Measurements from ENCODE around the gene SLC2A9.

SLC2A9 gene

DNA sequence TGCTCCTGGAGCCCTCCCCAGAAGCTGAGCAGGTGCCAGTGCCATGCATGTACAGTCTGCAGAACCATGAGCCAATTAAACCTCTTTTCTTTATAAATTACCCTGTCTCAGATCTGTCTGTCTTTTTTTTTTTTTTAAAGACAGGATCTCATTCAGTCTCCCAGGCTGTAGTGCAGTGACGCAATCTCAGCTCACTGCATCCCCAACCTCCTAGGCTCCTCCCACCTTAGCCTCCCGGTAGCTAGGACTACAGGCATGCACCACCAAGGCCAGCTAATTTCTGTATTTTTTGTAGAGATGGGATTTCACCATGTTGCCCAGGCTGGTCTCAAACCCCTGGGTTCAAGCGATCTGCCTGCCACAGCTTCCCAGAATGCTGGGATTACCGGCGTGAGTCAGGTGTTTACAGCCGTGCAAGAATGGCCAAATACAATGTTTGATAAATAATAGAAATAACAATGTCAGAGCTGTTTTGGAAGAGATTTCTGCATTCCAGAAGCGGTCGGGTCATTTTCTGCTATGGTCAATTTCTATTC lies 68.8 kb downstream of the SLC2A9 start:
- no peak for DNase-seq

DNA sequence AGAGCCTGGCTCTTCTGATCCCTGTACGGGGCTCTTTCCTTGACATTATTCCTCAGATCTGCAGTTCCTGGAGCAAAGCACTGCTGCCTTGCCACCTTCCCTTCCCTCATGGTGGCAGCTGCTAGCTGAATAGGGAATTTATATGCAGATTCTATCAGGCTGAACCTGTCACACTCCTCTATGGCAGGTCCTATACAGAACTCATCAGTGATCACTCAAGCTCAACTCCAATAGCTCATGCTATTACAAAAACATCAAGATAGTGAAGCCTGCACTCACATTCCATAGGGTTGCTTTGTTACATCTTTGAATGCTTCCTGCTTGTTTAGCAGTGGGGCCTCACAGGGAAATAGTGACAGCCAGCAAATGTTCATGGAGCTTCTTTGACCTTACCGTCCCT lies 71.7 kb downstream of the SLC2A9 start:
- no peak for DNase-seq

DNA sequence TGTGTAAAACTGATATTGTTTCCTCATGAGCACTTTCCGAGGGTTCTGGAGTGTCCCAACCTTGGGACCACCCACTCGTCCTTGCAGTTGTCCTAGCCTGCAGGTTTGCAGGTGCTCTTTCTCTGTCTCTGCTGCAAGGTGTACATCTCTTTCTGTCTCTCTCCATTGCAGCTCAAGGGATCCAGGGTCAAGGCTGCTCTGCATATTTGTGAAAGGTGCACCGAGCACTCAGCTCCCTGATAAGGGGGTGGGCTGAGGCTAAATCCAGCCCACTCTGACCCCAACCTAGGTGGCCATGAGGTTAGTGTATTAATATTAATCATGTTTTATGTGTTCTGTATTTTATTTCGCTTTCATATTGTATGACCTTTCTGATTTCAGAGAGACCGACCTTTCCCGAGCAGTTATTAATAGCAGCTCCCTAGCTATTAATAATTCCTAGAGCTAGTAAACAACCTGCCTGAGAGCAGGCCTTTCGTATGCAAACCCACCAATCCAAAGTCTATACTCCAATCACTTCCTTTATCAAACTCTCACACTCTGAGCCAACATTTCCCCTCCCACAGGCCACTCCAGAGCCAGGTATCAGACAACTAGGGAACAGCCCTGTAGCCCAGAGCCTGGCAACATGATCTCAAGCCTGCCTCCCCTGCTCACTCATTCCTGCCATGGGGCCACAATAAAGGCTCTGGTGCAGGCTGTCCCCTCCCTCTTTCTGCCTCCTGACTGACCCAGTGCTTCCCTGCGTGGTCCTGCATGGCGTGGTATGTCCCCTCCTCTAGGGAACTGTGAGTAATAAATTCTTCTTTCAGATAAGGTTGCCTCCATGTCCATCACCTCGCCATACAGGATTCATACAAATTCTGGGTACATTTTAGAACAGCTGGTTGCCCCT lies 73.9 kb downstream of the SLC2A9 start:
- DNase-seq, result no peak

DNA sequence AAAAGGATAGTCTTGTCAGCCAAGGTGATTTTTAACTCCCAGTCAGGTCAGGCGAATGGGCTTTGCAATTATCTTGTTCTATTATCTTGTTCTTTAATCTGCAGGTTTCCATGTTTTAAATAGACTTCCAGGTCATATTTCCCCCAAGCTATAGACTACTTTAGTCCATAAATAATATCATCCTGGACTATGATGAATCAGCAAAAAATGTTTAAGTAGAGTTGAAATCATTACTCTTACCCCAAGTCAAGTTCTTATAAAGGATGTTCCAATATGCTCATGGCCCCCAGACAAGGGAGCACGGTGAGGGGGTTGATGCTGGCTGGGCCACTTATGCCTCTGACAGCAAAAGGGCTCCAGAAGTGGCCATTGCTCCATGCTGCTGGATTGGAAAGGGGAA lies 75.1 kb downstream of the SLC2A9 start:
- DNase-seq, result no peak

DNA sequence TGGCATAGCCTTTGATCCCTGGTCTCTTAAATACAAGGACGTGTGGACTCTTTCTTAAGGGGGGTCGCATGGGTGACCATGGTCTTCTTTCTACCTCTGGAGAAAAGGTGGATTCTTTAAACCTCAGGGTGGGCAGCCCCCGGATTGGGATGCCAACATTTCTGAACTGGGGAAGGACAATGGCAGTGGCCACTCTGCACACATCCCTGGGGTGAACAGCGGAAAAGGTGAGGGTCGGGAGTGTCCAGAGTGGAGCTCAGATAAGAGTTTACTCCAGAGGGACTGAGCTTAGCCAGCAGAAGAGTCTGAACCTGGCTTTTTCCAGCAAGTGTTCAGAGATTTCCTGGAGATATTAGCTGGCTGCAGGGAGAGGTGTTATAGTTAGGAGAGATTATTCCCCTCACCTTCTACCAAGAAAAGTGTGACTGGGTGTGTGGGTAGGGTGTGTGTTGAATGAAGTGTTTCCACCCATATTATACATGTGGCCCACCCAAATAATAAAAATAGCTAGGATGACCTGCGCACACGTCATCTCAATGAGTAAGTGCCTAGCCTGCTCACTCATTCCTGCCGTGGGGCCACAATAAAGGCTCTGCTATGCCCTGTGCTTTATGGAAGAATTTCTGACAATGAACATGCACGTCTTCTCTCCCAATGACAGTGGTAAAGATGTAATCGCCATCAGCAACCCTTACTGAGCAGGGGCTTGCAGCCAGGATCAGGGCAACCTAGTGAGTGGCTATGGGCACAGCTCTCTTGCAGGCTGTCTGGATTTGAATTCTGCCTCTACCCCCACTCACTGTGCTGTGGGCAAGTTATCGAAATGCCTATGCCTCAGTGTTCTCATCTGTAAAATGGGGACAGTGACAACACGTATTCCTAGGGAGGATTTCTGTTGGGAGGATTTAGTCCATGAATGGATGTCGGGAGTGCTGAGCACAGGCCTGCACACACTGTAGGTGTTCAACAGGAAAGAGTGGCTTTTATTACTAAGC lies 76.6 kb downstream of the SLC2A9 start:
- DNase-seq, result no peak

DNA sequence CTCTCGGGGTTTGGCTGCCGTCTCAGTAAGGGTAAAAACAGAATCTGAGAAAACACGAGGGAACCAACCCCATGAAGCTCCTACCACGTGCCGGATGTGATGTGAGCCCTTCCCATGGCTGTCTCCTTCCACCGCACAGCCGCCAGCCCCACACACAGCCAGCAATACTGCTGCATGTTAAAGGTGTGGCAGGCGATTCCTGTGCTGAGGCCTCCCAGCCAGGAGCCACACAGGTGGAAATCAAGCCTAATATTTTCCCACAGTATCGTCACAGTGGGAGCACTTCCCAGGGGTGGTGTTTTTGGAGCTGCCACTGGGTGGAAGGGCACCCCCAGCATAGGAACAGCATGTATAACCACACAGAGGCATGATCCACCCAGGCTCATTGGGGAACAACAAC lies 77.5 kb downstream of the SLC2A9 start:
- no peak for DNase-seq

DNA sequence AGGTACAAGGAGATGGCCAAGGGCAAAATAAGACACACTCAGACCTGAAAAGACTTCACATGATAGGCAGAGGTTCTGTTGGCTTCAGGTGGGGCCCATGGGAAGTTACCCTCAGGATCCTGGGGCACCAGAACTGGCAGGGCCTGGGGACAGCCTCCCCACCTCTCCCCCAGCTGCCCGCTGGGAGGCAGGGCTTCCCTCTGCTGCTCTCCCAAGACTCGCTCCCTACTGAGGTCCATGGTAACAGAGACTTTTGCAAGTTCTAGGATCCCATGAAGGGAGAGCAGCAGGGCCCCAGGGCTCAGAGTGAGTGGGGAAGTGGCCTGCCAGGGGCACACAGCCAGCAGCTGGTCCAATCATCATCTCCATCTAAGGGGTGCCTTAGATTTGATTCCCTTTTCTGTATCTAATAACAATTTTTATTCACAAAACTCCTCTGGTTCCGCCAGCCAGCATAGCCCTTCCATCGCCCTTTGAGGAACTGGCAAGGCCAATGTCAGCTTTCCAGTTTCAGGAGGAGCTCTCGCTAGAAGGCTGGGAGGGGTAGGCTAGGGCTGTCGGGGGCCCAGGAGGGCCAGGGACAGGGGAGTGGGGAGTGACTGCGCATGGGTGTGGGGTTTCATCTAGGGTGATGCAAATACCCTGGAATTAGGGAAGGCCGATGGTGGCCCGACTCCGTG lies 78.2 kb downstream of the SLC2A9 start:
- no peak for DNase-seq

DNA sequence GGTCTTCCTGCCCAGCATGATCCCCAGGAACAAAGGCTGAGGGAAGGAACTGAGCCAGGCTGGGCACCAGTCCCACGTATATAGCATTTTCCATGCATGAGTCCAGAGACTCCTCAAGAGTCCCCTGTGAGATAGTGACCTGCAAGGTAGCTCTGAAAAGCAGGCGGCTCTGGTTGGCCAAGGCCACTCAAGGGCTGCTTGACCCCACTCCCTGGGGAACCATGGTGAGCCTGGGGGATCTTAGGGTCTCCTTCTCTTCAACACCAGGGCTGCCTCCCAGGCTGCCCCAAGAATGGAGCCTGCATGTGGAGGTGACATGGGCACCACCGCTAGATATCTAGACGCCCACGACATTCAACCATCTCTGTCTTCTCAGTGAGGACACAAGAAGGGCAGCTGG lies 79.2 kb downstream of the SLC2A9 start:
- no peak for DNase-seq

DNA sequence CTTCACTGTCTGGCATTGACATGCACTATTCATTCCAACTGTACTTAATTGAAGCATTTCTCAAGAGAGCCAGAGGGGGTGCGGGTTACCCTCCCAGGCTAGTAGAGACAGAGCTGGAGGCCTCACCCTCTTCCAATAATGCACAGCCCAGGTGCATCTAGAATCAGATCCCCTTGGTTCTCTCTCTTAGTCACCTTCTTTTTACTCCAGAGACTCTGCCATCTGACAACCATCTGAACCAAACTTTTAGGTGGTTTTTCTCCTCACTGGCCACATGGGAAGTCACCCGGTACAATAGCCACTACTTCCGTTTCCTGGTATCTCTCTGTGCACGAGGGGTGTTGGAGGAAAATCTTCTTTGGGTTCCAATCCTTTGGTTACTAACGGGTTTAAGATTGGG lies 81.3 kb downstream of the SLC2A9 start:
- DNase-seq, result no peak

DNA sequence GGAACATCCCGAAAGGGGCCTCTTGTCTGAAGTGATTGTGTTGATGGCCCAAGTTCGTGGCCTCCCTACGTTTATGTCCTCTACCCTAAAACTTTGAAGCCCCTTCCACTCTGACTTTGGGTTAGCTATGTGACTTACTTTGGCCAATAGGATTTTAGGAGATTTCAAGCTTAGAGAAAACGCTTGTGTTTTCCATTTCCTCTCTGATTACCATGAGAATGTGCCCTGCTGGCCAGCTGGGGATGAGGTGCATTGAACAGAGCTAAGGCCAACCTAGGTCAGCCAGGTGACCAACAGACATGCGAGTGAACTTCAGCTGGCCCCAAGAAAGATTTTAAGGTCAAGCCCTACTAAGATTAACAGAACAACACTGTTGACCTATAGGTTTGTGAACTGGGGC lies 82.4 kb downstream of the SLC2A9 start:
- no peak for DNase-seq

DNA sequence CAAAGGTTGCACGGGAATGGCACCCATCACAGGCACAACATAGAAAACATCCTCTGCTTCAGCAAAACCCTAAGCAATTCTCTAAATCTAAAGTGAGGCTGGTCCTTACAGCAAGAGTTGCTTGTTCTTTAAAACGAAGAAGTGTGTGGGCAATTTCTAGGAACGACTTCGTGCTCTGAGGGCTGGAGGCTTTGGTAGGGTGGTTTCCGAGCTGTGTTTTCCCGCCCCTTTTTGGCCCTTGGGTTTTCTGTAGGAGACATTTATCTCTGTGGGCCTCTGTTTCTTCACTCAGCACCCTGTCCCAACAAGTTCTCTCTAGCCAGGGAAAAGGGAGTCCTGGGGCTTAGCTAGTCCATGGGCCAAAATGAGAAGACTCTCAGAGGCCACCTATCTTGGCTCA lies 84.2 kb downstream of the SLC2A9 start:
- no peak for DNase-seq

DNA sequence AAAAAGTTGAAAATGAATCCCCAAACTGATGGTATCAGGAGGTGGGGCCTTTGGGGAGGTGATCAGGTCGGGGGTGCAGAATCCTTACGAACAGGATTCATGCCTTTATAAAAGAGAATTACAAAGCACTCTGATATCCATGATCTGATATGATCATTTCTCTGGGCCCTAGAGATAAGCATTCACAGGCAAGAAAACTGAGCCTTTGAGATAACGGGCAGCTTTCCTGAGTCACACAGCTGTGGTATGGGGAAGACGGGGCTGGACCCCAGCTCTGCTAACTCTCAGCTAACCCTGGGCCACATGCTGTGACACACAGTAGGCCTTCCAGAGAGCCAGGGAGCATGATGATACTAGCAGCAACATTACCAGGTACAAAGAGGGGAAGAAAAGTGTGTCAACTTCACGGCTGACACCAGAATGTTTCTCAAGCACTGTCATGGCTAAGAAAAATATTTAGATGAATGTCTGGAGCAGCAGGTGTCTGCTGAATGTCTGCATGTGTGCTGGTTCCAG lies 85.1 kb downstream of the SLC2A9 start:
- no peak for DNase-seq

DNA sequence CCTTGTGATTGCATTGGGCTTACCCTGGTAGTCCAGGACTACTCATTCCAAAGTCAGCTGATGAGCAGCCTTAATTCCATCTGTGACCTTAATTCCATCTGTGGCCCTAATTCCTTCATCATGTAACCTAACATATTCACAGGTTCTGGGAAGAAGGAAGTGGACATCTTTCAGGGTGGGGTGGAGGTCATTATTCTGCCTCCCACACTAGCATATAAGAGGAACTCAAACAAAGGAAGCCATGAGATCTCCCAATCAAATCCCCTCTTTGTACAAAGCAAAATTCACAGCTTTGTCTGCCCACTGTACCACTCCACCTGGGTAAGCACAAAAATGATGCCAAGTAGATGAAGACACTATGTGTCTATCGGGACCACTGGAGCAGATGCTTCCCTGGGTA lies 87.3 kb downstream of the SLC2A9 start:
- DNase-seq, result no peak

DNA sequence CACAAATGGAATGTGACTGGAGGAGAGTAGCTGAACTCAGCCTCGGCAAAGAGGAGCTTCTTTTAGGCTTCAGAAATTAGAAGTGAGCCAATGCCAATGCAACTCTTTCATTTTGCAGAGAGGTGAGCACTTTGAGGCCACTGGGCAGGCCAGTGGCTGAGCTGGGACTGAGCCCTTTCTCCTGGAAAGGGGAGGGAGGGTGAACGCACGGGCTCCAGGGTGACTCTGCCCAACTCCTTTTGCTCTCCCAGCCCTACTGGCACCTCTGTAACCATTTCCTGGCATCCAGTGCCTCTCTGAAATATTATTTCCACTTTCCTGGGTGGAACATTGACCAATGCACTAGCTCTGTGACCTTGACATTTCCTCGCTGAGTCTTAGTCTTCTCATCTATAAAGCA lies 88.1 kb downstream of the SLC2A9 start:
- no peak for DNase-seq

DNA sequence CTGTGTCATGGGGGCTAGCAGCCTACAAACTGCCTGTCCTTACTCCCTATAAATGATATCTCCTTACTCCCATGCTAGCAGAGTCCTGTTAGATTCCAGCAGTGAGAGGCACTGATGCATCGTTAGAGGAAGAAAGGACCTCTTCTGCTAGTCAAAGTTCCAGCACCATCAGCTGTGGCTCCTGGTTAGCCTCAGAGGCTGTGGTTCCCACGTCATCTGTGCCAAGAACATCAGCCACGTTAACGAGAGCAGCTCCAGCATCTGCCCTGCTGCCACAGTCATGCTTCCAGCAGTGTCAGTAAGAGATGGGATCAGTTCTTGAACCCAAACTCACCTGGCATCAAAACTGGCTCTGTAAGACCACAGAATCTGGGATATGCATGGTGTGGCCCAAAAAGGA lies 88.5 kb downstream of the SLC2A9 start:
- no peak for DNase-seq

DNA sequence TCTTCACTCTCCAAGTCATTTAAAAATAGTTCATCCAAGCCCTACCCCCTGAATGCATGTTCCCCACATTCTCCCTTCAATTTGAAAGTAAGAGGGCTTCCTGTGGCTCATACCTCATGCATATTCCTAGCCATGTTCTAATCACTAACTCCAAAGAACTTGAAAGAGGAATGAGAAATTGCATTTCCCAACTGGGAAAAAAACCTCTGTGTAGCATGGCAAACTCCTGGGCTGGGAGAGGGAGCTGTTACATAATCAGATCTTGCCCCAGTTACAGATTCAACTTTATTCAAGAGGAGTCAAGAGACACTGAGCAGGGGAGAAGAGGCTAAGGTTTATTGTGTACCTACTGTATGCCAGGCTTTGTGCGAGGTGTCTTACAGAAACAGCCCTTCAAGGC lies 90.2 kb downstream of the SLC2A9 start:
- DNase-seq, result no peak

DNA sequence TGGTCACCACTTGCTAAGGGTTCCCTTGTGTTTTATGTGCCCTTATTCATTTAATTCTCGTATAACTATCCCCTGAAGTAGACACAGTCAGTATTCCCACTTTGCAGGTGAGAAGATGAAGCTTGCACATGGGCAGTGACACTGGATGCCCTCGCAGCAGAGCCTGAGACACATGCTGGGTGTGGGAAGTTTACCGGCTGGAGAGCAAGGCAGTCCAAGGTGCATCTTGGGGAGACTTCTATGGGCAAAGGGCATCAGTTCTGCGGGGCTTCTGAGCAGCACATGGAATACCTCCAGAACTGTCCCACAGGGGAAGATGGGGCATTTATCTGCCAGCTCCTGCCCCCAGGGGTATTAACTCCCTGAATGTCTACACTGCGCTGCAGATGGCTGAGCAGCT lies 92.2 kb downstream of the SLC2A9 start:
- DNase-seq, result no peak

DNA sequence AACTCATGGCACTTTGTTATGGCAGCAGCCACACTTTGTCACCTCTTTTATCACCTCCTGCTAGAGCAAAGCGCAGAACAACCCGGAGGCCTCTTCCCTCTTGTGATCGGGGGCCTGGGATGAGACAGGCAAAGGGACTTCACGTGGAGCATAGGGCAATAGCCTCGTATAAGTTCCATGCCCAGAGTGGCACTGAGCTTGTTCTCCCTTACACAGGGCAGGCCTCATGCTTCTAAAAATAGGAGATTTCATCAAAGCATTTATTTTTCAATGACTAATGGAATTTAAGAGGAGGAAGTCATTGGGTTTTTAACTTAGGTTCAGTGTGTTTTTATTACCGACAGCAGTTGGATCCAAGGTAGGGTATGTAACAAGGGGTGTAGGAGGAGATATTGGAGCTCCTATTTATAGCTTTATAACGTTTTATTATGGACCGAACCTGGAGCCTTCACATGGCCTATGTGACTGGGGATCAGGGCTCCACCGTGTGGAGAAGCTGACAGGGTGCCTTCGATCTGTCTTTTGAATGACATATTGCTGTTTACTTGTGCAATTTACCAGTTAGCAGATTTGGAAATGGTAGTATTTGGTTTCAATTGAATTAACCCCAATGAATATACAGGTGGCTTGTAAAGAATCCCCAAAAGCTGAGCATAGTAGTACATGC lies 93.8 kb downstream of the SLC2A9 start:
- no peak for DNase-seq

DNA sequence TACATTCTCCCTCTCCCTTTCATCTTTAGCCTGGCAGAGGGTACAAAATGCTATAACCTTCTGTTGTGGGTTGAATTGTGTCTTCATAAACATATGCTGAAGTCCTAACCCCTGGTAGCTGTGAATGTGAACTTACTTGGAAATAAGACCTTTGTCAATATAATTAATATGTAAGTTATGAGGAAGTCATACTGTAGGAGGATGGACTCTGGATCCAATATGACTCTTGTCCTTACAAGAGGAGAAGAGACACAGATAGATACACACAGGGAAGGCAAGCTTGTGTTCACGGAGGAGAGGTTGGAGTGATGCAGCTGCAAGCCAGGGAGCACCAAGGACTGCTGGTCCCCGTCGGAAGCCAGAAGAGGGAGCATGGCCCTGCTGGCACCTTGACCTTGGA lies 94.7 kb downstream of the SLC2A9 start:
- DNase-seq, result no peak

DNA sequence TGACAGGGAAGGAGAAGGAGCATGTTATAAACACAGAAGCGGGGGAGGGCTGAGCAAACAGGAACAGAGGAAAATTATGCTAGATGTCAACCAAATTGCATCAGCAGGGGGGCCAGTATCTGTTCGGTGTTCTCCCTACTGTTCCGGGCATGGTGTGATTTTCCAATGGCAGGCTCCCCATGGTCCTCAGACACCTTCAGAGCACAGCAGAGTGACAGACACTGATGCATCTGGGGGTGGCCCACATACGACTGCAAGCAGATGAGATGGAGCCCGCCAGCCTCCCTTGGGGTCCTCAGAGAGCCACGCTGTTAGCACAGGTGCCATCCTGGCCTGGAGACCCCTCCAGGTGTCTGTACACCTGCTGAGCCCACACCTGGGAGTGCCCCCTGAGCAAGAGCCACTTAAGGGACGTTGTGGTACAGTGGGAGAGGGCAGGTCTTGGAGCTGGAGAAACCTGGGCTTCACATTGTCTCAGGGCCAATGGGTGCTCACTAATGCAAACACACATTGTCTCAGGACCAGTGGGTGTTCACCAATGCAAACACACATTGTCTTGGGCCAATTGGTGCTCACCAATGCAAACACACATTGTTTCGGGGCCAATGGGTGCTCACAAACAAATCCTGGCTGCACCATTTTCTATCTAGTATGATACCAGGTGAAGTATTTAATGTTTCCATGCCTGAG lies 95.4 kb downstream of the SLC2A9 start:
- no peak for DNase-seq

DNA sequence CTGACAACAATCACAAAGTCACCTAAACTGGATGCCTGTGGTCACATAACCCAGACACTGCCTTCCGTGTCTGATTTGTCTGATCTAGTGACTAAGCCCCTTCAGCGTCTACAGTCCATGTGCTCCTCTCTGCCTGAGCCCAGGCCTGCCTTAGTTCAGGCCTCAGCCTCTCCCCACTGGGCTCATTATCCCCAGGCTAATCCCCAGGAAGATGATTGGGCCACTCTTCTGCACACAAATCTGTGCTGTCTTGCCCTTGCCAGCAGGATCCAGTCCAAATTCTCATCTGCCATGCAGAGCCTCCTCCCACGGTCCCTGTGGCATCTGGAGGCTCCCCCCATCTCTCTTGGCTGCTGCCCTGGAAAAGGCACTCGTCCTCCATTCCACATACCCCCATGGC lies 96.5 kb downstream of the SLC2A9 start:
- no peak for DNase-seq

Measured in fibroblast of skin of right quadriceps (primary cell).